Measurements from ENCODE around the gene DOK4.
"Not testable (repeated sequence)": the region's sequence is repeated elsewhere in the genome, so short reads cannot be mapped to it uniquely, and the experiment has no call there.

DNA sequence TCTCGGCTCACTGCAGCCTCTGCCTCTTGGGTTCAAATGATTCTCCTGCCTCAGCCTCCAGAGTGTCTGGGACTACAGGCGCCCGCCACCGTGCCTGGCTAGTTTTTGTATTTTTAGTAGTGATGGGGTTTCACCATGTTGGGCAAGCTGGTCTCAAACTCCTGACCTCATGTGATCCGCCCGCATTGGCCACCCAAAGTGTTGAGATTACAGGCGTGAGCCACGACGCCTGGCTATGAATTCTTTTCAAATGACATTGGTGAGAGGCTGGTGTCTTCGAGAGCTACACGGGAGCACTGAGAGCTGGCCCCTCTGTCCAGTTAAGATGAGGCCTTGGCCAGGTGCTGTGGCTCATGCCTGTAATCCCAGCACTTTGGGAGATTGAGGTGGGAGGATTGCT, 13.6 kb upstream of the DOK4 start:
- TF ChIP-seq, protein P1, sequence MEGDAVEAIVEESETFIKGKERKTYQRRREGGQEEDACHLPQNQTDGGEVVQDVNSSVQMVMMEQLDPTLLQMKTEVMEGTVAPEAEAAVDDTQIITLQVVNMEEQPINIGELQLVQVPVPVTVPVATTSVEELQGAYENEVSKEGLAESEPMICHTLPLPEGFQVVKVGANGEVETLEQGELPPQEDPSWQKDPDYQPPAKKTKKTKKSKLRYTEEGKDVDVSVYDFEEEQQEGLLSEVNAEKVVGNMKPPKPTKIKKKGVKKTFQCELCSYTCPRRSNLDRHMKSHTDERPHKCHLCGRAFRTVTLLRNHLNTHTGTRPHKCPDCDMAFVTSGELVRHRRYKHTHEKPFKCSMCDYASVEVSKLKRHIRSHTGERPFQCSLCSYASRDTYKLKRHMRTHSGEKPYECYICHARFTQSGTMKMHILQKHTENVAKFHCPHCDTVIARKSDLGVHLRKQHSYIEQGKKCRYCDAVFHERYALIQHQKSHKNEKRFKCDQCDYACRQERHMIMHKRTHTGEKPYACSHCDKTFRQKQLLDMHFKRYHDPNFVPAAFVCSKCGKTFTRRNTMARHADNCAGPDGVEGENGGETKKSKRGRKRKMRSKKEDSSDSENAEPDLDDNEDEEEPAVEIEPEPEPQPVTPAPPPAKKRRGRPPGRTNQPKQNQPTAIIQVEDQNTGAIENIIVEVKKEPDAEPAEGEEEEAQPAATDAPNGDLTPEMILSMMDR (conservative IDR thresholded peaks at IDR 0.05; ENCODE audit: low read depth in 2 of 2) = not testable (repeated sequence)
- not testable (repeated sequence) for TF ChIP-seq POLR2AphosphoS5 (IDR thresholded peaks at IDR 0.05; ENCODE audit: low read depth); EZH2 (IDR thresholded peaks at IDR 0.05; ENCODE audit: low read depth, unreplicated experiment); ETS1 (IDR thresholded peaks at IDR 0.05); EZH2phosphoT487 (IDR thresholded peaks at IDR 0.05; ENCODE audit: unreplicated experiment); CREB1 (CRISPR knock-in tag; IDR thresholded peaks at IDR 0.05; ENCODE audit: low read depth); STAT1 (IDR thresholded peaks at IDR 0.05; ENCODE audit: unreplicated experiment); JUNB (IDR thresholded peaks at IDR 0.05; ENCODE audit: unreplicated experiment); ZNF331 (CRISPR knock-in tag; IDR thresholded peaks at IDR 0.05; ENCODE audit: low read depth); NANOG (IDR thresholded peaks at IDR 0.05; ENCODE audit: borderline replicate concordance)
- TF ChIP-seq, protein P2, sequence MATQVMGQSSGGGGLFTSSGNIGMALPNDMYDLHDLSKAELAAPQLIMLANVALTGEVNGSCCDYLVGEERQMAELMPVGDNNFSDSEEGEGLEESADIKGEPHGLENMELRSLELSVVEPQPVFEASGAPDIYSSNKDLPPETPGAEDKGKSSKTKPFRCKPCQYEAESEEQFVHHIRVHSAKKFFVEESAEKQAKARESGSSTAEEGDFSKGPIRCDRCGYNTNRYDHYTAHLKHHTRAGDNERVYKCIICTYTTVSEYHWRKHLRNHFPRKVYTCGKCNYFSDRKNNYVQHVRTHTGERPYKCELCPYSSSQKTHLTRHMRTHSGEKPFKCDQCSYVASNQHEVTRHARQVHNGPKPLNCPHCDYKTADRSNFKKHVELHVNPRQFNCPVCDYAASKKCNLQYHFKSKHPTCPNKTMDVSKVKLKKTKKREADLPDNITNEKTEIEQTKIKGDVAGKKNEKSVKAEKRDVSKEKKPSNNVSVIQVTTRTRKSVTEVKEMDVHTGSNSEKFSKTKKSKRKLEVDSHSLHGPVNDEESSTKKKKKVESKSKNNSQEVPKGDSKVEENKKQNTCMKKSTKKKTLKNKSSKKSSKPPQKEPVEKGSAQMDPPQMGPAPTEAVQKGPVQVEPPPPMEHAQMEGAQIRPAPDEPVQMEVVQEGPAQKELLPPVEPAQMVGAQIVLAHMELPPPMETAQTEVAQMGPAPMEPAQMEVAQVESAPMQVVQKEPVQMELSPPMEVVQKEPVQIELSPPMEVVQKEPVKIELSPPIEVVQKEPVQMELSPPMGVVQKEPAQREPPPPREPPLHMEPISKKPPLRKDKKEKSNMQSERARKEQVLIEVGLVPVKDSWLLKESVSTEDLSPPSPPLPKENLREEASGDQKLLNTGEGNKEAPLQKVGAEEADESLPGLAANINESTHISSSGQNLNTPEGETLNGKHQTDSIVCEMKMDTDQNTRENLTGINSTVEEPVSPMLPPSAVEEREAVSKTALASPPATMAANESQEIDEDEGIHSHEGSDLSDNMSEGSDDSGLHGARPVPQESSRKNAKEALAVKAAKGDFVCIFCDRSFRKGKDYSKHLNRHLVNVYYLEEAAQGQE (IDR thresholded peaks at IDR 0.05; ENCODE audit: unreplicated experiment) = not testable (repeated sequence)
- TF ChIP-seq, protein P3, sequence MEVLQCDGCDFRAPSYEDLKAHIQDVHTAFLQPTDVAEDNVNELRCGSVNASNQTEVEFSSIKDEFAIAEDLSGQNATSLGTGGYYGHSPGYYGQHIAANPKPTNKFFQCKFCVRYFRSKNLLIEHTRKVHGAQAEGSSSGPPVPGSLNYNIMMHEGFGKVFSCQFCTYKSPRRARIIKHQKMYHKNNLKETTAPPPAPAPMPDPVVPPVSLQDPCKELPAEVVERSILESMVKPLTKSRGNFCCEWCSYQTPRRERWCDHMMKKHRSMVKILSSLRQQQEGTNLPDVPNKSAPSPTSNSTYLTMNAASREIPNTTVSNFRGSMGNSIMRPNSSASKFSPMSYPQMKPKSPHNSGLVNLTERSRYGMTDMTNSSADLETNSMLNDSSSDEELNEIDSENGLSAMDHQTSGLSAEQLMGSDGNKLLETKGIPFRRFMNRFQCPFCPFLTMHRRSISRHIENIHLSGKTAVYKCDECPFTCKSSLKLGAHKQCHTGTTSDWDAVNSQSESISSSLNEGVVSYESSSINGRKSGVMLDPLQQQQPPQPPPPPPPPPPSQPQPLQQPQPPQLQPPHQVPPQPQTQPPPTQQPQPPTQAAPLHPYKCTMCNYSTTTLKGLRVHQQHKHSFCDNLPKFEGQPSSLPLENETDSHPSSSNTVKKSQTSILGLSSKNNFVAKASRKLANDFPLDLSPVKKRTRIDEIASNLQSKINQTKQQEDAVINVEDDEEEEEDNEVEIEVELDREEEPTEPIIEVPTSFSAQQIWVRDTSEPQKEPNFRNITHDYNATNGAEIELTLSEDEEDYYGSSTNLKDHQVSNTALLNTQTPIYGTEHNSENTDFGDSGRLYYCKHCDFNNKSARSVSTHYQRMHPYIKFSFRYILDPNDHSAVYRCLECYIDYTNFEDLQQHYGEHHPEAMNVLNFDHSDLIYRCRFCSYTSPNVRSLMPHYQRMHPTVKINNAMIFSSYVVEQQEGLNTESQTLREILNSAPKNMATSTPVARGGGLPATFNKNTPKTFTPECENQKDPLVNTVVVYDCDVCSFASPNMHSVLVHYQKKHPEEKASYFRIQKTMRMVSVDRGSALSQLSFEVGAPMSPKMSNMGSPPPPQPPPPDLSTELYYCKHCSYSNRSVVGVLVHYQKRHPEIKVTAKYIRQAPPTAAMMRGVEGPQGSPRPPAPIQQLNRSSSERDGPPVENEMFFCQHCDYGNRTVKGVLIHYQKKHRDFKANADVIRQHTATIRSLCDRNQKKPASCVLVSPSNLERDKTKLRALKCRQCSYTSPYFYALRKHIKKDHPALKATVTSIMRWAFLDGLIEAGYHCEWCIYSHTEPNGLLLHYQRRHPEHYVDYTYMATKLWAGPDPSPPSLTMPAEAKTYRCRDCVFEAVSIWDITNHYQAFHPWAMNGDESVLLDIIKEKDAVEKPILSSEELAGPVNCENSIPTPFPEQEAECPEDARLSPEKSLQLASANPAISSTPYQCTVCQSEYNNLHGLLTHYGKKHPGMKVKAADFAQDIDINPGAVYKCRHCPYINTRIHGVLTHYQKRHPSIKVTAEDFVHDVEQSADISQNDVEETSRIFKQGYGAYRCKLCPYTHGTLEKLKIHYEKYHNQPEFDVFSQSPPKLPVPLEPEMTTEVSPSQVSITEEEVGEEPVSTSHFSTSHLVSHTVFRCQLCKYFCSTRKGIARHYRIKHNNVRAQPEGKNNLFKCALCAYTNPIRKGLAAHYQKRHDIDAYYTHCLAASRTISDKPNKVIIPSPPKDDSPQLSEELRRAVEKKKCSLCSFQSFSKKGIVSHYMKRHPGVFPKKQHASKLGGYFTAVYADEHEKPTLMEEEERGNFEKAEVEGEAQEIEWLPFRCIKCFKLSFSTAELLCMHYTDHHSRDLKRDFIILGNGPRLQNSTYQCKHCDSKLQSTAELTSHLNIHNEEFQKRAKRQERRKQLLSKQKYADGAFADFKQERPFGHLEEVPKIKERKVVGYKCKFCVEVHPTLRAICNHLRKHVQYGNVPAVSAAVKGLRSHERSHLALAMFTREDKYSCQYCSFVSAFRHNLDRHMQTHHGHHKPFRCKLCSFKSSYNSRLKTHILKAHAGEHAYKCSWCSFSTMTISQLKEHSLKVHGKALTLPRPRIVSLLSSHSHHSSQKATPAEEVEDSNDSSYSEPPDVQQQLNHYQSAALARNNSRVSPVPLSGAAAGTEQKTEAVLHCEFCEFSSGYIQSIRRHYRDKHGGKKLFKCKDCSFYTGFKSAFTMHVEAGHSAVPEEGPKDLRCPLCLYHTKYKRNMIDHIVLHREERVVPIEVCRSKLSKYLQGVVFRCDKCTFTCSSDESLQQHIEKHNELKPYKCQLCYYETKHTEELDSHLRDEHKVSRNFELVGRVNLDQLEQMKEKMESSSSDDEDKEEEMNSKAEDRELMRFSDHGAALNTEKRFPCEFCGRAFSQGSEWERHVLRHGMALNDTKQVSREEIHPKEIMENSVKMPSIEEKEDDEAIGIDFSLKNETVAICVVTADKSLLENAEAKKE (CRISPR knock-in tag; IDR thresholded peaks at IDR 0.05) = not testable (repeated sequence)
